ENCODE data around the gene EEF1AKMT4.
A peak's percentile ranks its signal among the peaks of the same experiment; 100 is the strongest.

Gene EEF1AKMT4

GRCh38 chr3:184222521-184222920 lies 27.0 kb upstream of the EEF1AKMT4 start:
- TF ChIP-seq CTCF (IDR thresholded peaks at IDR 0.05), result no peak

- no peak for TF ChIP-seq CTCF (IDR thresholded peaks at IDR 0.05)
Observed at GRCh38 chr3:184223946-184224345, 25.5 kb upstream of the EEF1AKMT4 start.

- TF ChIP-seq CTCF (IDR thresholded peaks at IDR 0.05), result peak; percentile 92
Observed at GRCh38 chr3:184227481-184227935, 22.0 kb upstream of the EEF1AKMT4 start.

GRCh38 chr3:184228376-184229137 lies 20.9 kb upstream of the EEF1AKMT4 start:
- no peak for TF ChIP-seq CTCF (IDR thresholded peaks at IDR 0.05)

- no peak for TF ChIP-seq CTCF (IDR thresholded peaks at IDR 0.05)
Observed at GRCh38 chr3:184229394-184230080, 19.9 kb upstream of the EEF1AKMT4 start, which contains the start of gene VWA5B2. Gene VWA5B2, plus strand, starts transcription at chr3:184229585. Its CDS starts 944 bp downstream, at chr3:184230529.

- no peak for TF ChIP-seq CTCF (IDR thresholded peaks at IDR 0.05)
Observed at GRCh38 chr3:184230081-184230602, 19.3 kb upstream of the EEF1AKMT4 start.

- TF ChIP-seq CTCF (IDR thresholded peaks at IDR 0.05), result no peak
Observed at GRCh38 chr3:184230603-184231528, 18.6 kb upstream of the EEF1AKMT4 start.
